Measurements from ENCODE around the gene SLC19A1. TPM values are rescaled to one million over a fixed set of nuclear protein-coding genes. Genes with fewer than 3 reads are reported as not detected.

The SLC19A1 gene
- total RNA-seq, 4 donors from 2014 or later, result 7.6 to 12.8 (median 10.3) TPM; not detected in 1

GRCh38 chr21:45512626-45513002 lies 29.6 kb downstream of the SLC19A1 start:
- intact Hi-C loops (cut with DNase I; ENCODE audit: low total_unique reads), result no loop called here
- H3K9me3 ChIP-seq, result no peaks in the 10 kb centered on the region
- H3K4me1 ChIP-seq, result no peaks in the 10 kb centered on the region
- no peaks in the 10 kb centered on the region for H3K27me3 ChIP-seq
- H3K36me3 ChIP-seq, result no peaks in the 10 kb centered on the region
- no peak overlapping the region for H3K27ac ChIP-seq
- no peak for DNase-seq
- no peak overlapping the region for H3K4me3 ChIP-seq
- TF ChIP-seq CTCF (IDR thresholded peaks at IDR 0.05) (no peak), POLR2A (IDR thresholded peaks at IDR 0.05) (no peak)

- DNase-seq, result no peak
- no peak overlapping the region for H3K27ac ChIP-seq
- TF ChIP-seq POLR2A (IDR thresholded peaks at IDR 0.05), result no peak
- TF ChIP-seq CTCF (IDR thresholded peaks at IDR 0.05), result no peak
- no peaks in the 10 kb centered on the region for H3K27me3 ChIP-seq
- intact Hi-C loops (cut with DNase I; ENCODE audit: low total_unique reads), result no loop called here
- no peak overlapping the region for H3K4me3 ChIP-seq
- no peaks in the 10 kb centered on the region for H3K4me1 ChIP-seq
- no peaks in the 10 kb centered on the region for H3K9me3 ChIP-seq
- H3K36me3 ChIP-seq, result no peaks in the 10 kb centered on the region
These were observed 30.4 kb downstream of the SLC19A1 start for GRCh38 chr21:45511661-45512431.

GRCh38 chr21:45511007-45511406 lies 31.2 kb downstream of the SLC19A1 start:
- intact Hi-C loops (cut with DNase I; ENCODE audit: low total_unique reads), result no loop called here
- H3K9me3 ChIP-seq, result no peaks in the 10 kb centered on the region
- TF ChIP-seq POLR2A (IDR thresholded peaks at IDR 0.05) (no peak), CTCF (IDR thresholded peaks at IDR 0.05) (no peak)
- H3K4me3 ChIP-seq, result no peak overlapping the region
- H3K36me3 ChIP-seq, result no peaks in the 10 kb centered on the region
- H3K4me1 ChIP-seq, result no peaks in the 10 kb centered on the region
- no peak overlapping the region for H3K27ac ChIP-seq
- no peak for DNase-seq
- H3K27me3 ChIP-seq, result no peaks in the 10 kb centered on the region

GRCh38 chr21:45510466-45510955 lies 31.7 kb downstream of the SLC19A1 start:
- intact Hi-C loops (cut with DNase I; ENCODE audit: low total_unique reads), result no loop called here
- Histone ChIP-seq H3K36me3 (no peaks in the 10 kb centered on the region), H3K27ac (no peak overlapping the region), H3K9me3 (no peaks in the 10 kb centered on the region), H3K4me3 (no peak overlapping the region), H3K27me3 (no peaks in the 10 kb centered on the region), H3K4me1 (no peaks in the 10 kb centered on the region)
- no peak for TF ChIP-seq CTCF (IDR thresholded peaks at IDR 0.05)
- TF ChIP-seq POLR2A (IDR thresholded peaks at IDR 0.05), result no peak
- DNase-seq, result no peak

GRCh38 chr21:45509566-45510465 lies 32.4 kb downstream of the SLC19A1 start:
- Histone ChIP-seq H3K4me1 (no peaks in the 10 kb centered on the region), H3K36me3 (no peaks in the 10 kb centered on the region), H3K27me3 (no peaks in the 10 kb centered on the region), H3K27ac (no peak overlapping the region), H3K9me3 (no peaks in the 10 kb centered on the region), H3K4me3 (no peak overlapping the region)
- no peak for DNase-seq
- TF ChIP-seq POLR2A (IDR thresholded peaks at IDR 0.05) (no peak), CTCF (IDR thresholded peaks at IDR 0.05) (no peak)
- intact Hi-C loops (cut with DNase I; ENCODE audit: low total_unique reads), result no loop called here
